Measurements from ENCODE around the gene VPS50.

VPS50 gene

GRCh38 chr7:93203496-93203895 is 28.7 kb upstream of the VPS50 start:
- Histone ChIP-seq H3K4me3 (replicated peaks; ENCODE audit: insufficient read depth, low read length) (no peak overlapping the region), H3K27me3 (ENCODE audit: insufficient read depth, poor library complexity, severe bottlenecking) (peaks cover 4% of the 10 kb centered on the region), H3K27ac (replicated peaks) (no peak overlapping the region)
- no peak for DNase-seq (ENCODE audit: low read depth in 1 of 2, low spot score in 1 of 2)
- TF ChIP-seq GABPA (IDR thresholded peaks at IDR 0.05; ENCODE audit: low read depth) (no peak), REST (IDR thresholded peaks at IDR 0.05; ENCODE audit: insufficient replicate concordance, low read depth) (no peak), SPI1 (IDR thresholded peaks at IDR 0.05; ENCODE audit: borderline replicate concordance, low read depth) (no peak), POLR2AphosphoS5 (IDR thresholded peaks at IDR 0.05; ENCODE audit: low read depth) (no peak), CTCF (IDR thresholded peaks at IDR 0.05; ENCODE audit: insufficient read depth, low read length) (no peak)

- TF ChIP-seq CTCF (IDR thresholded peaks at IDR 0.05; ENCODE audit: insufficient read depth, low read length) (no peak), REST (IDR thresholded peaks at IDR 0.05; ENCODE audit: insufficient replicate concordance, low read depth) (no peak), SPI1 (IDR thresholded peaks at IDR 0.05; ENCODE audit: borderline replicate concordance, low read depth) (no peak)
- no peak for DNase-seq (ENCODE audit: low read depth in 1 of 2, low spot score in 1 of 2)
- Histone ChIP-seq H3K4me3 (replicated peaks; ENCODE audit: insufficient read depth, low read length) (no peak overlapping the region), H3K27ac (replicated peaks) (no peak overlapping the region), H3K27me3 (ENCODE audit: insufficient read depth, poor library complexity, severe bottlenecking) (peaks cover 4% of the 10 kb centered on the region)
Observed at GRCh38 chr7:93205046-93205445, 27.1 kb upstream of the VPS50 start.

GRCh38 chr7:93211228-93211818 is 20.8 kb upstream of the VPS50 start:
- Histone ChIP-seq H3K27me3 (ENCODE audit: insufficient read depth, poor library complexity, severe bottlenecking) (peaks cover 6% of the 10 kb centered on the region), H3K27ac (replicated peaks) (no peak overlapping the region), H3K4me3 (replicated peaks; ENCODE audit: insufficient read depth, low read length) (no peak overlapping the region)
- DNase-seq (ENCODE audit: low read depth in 1 of 2, low spot score in 1 of 2): no peak
- TF ChIP-seq GABPA (IDR thresholded peaks at IDR 0.05; ENCODE audit: low read depth) (no peak), CTCF (IDR thresholded peaks at IDR 0.05; ENCODE audit: insufficient read depth, low read length) (no peak), POLR2AphosphoS5 (IDR thresholded peaks at IDR 0.05; ENCODE audit: low read depth) (no peak), SPI1 (IDR thresholded peaks at IDR 0.05; ENCODE audit: borderline replicate concordance, low read depth) (no peak), REST (IDR thresholded peaks at IDR 0.05; ENCODE audit: insufficient replicate concordance, low read depth) (no peak)
